NCI-H345 (cell line): Measurements from ENCODE around the gene SLC17A8.
"Not testable (repeated sequence)": the region's sequence is repeated elsewhere in the genome, so short reads cannot be mapped to it uniquely, and the experiment has no call there.

Experiments
- DNase-seq: peaks from one replicate; lab custom pipeline; 2025; lab: John Stamatoyannopoulos, UW

SLC17A8 gene

GRCh38 chr12:100427078-100427477 is 70.2 kb downstream of the SLC17A8 start:
- no peak for DNase-seq

- DNase-seq: not testable (repeated sequence)
Measured at GRCh38 chr12:100430251-100430650, 73.4 kb downstream of the SLC17A8 start.

GRCh38 chr12:100433701-100434100 is 76.8 kb downstream of the SLC17A8 start:
- DNase-seq: no peak

GRCh38 chr12:100434177-100434576 is 77.3 kb downstream of the SLC17A8 start:
- DNase-seq: no peak

- DNase-seq: no peak
Measured at GRCh38 chr12:100435957-100436356, 79.1 kb downstream of the SLC17A8 start.

- DNase-seq: no peak
Measured at GRCh38 chr12:100437038-100437841, 80.4 kb downstream of the SLC17A8 start.

- no peak for DNase-seq
Measured at GRCh38 chr12:100439797-100440196, 82.9 kb downstream of the SLC17A8 start.

GRCh38 chr12:100442403-100442802 is 85.5 kb downstream of the SLC17A8 start:
- no peak for DNase-seq

GRCh38 chr12:100443434-100443833 is 86.6 kb downstream of the SLC17A8 start:
- no peak for DNase-seq

- no peak for DNase-seq
Measured at GRCh38 chr12:100445081-100445481, 88.2 kb downstream of the SLC17A8 start.

- DNase-seq: no peak
Measured at GRCh38 chr12:100447381-100447780, 90.5 kb downstream of the SLC17A8 start.

GRCh38 chr12:100448656-100449055 is 91.8 kb downstream of the SLC17A8 start:
- no peak for DNase-seq

- DNase-seq: peak; percentile 45
Measured at GRCh38 chr12:100450735-100451134, 93.9 kb downstream of the SLC17A8 start.

GRCh38 chr12:100453951-100454350 is 97.1 kb downstream of the SLC17A8 start:
- DNase-seq: no peak

- DNase-seq: no peak
Measured at GRCh38 chr12:100455896-100456295, 99.0 kb downstream of the SLC17A8 start.

GRCh38 chr12:100458191-100458590 is 101.3 kb downstream of the SLC17A8 start:
- DNase-seq: no peak

GRCh38 chr12:100460702-100461101 is 103.8 kb downstream of the SLC17A8 start:
- no peak for DNase-seq

GRCh38 chr12:100461330-100461973 is 104.6 kb downstream of the SLC17A8 start:
- no peak for DNase-seq

GRCh38 chr12:100463661-100464060 is 106.8 kb downstream of the SLC17A8 start:
- no peak for DNase-seq

GRCh38 chr12:100464529-100464928 is 107.7 kb downstream of the SLC17A8 start:
- no peak for DNase-seq

GRCh38 chr12:100468126-100468525 is 111.3 kb downstream of the SLC17A8 start:
- no peak for DNase-seq
